Mucosa of gallbladder (tissue), 1 donor: Measurements from ENCODE around the gene INPP4B. TPM values are rescaled to one million over a fixed set of nuclear protein-coding genes. Genes with fewer than 3 reads are reported as not detected.

ENCODE experiments used
- DNase-seq: peaks from one replicate; pipeline ENCODE4 v3.0.0-alpha.2; 2020; ENCODE audit warnings: low spot score
- total RNA-seq: library from RNA; stranded (reverse); gene quantifications from one replicate; pipeline ENCODE4 v1.2.1, GENCODE V29; 2021
- donor health status: DM: no; HTN: no; CAD: no.

INPP4B gene
- total RNA-seq, 1 donor from 2014 or later = 16.0 TPM

- no peak for DNase-seq
These were observed 119.0 kb downstream of the INPP4B start for GRCh38 chr4:142727149-142727548.

GRCh38 chr4:142725886-142726285 is 120.2 kb downstream of the INPP4B start:
- DNase-seq = no peak

GRCh38 chr4:142721187-142721586 is 124.9 kb downstream of the INPP4B start:
- no peak for DNase-seq

- DNase-seq = no peak
These were observed 126.1 kb downstream of the INPP4B start for GRCh38 chr4:142719854-142720541.

- DNase-seq = no peak
These were observed 127.1 kb downstream of the INPP4B start for GRCh38 chr4:142718981-142719380.

- DNase-seq = no peak
These were observed 130.4 kb downstream of the INPP4B start for GRCh38 chr4:142715727-142716126.

GRCh38 chr4:142713282-142714030 is 132.6 kb downstream of the INPP4B start:
- DNase-seq = no peak

- DNase-seq = no peak
These were observed 137.9 kb downstream of the INPP4B start for GRCh38 chr4:142708231-142708630.

- DNase-seq = no peak
These were observed 138.7 kb downstream of the INPP4B start for GRCh38 chr4:142707401-142707800.

- no peak for DNase-seq
These were observed 139.7 kb downstream of the INPP4B start for GRCh38 chr4:142706381-142706780.

- DNase-seq = no peak
These were observed 140.3 kb downstream of the INPP4B start for GRCh38 chr4:142705820-142706219.

GRCh38 chr4:142703694-142704309 is 142.3 kb downstream of the INPP4B start:
- DNase-seq = no peak

GRCh38 chr4:142701017-142701416 is 145.1 kb downstream of the INPP4B start:
- no peak for DNase-seq

GRCh38 chr4:142700531-142700930 is 145.6 kb downstream of the INPP4B start:
- no peak for DNase-seq

GRCh38 chr4:142698552-142698951 is 147.5 kb downstream of the INPP4B start:
- DNase-seq = no peak

- no peak for DNase-seq
These were observed 148.2 kb downstream of the INPP4B start for GRCh38 chr4:142697928-142698327.

GRCh38 chr4:142697320-142697719 is 148.8 kb downstream of the INPP4B start:
- no peak for DNase-seq

GRCh38 chr4:142696334-142697122 is 149.6 kb downstream of the INPP4B start:
- no peak for DNase-seq

GRCh38 chr4:142690406-142691163 is 155.5 kb downstream of the INPP4B start:
- no peak for DNase-seq

GRCh38 chr4:142687547-142688275 is 158.4 kb downstream of the INPP4B start:
- DNase-seq = no peak

- DNase-seq = no peak
These were observed 160.0 kb downstream of the INPP4B start for GRCh38 chr4:142686081-142686480.
